Suprapubic skin (tissue), 4 donors: ENCODE data around the gene GJA3. TPM values are rescaled to one million over a fixed set of nuclear protein-coding genes. Genes with fewer than 3 reads are reported as not detected.
A peak's percentile ranks its signal among the peaks of the same experiment; 100 is the strongest.

Source experiments
- DNase-seq, 2 donors: peaks; one replicate each; pipeline ENCODE4 v3.0.0-alpha.2; 2019; ENCODE audit warnings: low spot score in 2 of 2
- H3K27ac ChIP-seq: fragments of 200-600 bp; sonication (generic); one replicate; pipeline ENCODE4 v1.5.1; 2019
- H3K27me3 ChIP-seq: fragments of 200-600 bp; sonication (generic); one replicate; pipeline ENCODE4 v1.5.1; 2019
- H3K36me3 ChIP-seq: fragments of 200-600 bp; sonication (generic); one replicate; pipeline ENCODE4 v1.5.1; 2019
- H3K4me1 ChIP-seq: fragments of 200-600 bp; sonication (generic); one replicate; pipeline ENCODE4 v1.5.1; 2019
- H3K4me3 ChIP-seq: fragments of 200-600 bp; sonication (generic); one replicate; pipeline ENCODE4 v1.5.1; 2019; ENCODE audit warnings: mild to moderate bottlenecking
- H3K9me3 ChIP-seq: fragments of 200-600 bp; sonication (generic); one replicate; pipeline ENCODE4 v1.5.1; 2019
- EP300 ChIP-seq: sonication (generic); formaldehyde crosslinking; IDR thresholded peaks from one replicate; pipeline ENCODE4 v1.6.1; 2017; ENCODE audit warnings: antibody characterized with exemption
- POLR2A ChIP-seq, 2 donors: fragments of 450-650 bp; IDR thresholded peaks; one replicate each; pipeline ENCODE4 v1.6.1; 2017; ENCODE audit warnings: antibody characterized with exemption in 2 of 2, mild to moderate bottlenecking in 2 of 2, moderate library complexity in 2 of 2
- POLR2AphosphoS5 ChIP-seq, 3 donors: sonication (generic); formaldehyde crosslinking; IDR thresholded peaks; one replicate each; pipeline ENCODE4 v1.6.1; 2017; ENCODE audit warnings: antibody characterized with exemption in 3 of 3
- WGBS: methylation state at CpG from one replicate; pipeline ENCODE4 v1.1.5; 2018; 5-methylcytosine and 5-hydroxymethylcytosine counted together
- total RNA-seq, 4 donors: library from RNA; depleted of rRNA; stranded (reverse); fragments of >200 nt; gene quantifications; one replicate each; pipeline ENCODE4 v1.1.0, GENCODE V29; 2016
- TF ChIP-seq, protein P1 (sequence below), 2 donors: fragments of 200-600 bp in 1 of 2; fragments of 450-650 bp in 1 of 2; sonication (generic) in 1 of 2; IDR thresholded peaks; one replicate each; pipeline ENCODE4 v1.5.1; 2016 to 2019; ENCODE audit warnings: antibody characterized with exemption in 2 of 2, mild to moderate bottlenecking in 1 of 2, moderate library complexity in 1 of 2

Gene GJA3
- total RNA-seq, 4 donors from 2014 or later: 0.25 to 0.94 (median 0.30) TPM; not detected in 1

DNA sequence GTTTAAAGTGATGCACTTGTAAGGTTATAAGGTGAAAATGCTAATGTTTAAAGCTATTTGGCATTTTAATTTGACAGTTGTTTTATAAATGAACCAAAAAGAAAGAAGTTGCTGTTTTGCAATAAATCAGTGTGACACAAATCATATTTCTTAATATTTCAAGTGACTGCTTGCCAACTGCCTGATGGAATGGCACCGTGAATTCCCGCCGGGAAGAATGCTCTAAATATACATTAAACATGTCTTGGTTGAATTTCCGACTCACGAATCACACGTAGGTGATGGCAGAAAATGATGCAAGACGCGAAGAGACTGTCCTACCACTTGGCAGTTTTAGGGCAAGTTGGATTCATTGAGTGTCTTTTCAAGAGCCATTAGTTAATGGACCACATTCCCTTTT lies 34.9 kb upstream of the GJA3 start:
- Histone ChIP-seq H3K27me3 (peaks cover 33% of the 10 kb centered on the region), H3K36me3 (no peaks in the 10 kb centered on the region)

DNA sequence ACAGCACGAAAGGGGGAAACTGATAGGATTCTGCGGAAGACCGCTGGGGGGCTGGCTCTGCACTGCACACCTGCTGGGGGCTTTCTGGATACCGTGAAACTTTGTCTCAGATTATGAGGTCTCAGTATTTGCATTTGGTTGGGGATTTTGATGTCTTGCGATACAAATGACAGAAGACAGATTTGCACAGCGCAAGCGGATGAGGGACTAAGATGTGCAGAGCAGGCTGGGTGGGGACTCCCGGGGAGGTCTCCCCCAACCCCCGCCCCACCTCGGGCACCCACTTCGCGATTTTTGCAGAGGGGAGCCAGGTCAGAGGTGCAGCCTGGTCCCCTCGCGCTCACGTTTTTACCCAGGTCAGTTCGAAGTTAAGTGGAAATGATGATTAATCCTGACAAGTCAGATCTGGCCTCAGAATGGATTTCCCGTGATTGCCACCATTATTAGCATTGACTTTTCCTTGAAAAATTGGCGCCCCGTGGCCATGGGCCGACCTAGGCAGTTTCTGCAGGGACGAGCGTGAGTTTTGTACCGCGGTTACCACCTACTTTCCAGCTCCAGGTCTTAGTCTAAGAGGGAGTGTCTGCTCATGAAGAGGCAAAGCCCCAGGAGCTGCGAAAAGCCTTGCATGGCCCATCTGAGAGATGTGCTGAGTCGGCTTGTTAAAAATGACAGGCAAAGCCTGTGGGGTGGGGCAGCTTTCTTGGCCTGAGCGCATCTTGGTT lies 33.2 kb upstream of the GJA3 start:
- H3K36me3 ChIP-seq: no peaks in the 10 kb centered on the region
- no peak for TF ChIP-seq POLR2AphosphoS5 (IDR thresholded peaks at IDR 0.05)
- TF ChIP-seq POLR2A (IDR thresholded peaks at IDR 0.05): no peak
- TF ChIP-seq, protein P1, sequence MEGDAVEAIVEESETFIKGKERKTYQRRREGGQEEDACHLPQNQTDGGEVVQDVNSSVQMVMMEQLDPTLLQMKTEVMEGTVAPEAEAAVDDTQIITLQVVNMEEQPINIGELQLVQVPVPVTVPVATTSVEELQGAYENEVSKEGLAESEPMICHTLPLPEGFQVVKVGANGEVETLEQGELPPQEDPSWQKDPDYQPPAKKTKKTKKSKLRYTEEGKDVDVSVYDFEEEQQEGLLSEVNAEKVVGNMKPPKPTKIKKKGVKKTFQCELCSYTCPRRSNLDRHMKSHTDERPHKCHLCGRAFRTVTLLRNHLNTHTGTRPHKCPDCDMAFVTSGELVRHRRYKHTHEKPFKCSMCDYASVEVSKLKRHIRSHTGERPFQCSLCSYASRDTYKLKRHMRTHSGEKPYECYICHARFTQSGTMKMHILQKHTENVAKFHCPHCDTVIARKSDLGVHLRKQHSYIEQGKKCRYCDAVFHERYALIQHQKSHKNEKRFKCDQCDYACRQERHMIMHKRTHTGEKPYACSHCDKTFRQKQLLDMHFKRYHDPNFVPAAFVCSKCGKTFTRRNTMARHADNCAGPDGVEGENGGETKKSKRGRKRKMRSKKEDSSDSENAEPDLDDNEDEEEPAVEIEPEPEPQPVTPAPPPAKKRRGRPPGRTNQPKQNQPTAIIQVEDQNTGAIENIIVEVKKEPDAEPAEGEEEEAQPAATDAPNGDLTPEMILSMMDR (IDR thresholded peaks at IDR 0.05): no peak
- no peak for TF ChIP-seq EP300
- peak overlapping the region; percentile 46 for H3K27ac ChIP-seq
- H3K4me3 ChIP-seq: peak overlapping the region; percentile 61
- peaks cover 33% of the 10 kb centered on the region for H3K27me3 ChIP-seq
- no peaks in the 10 kb centered on the region for H3K9me3 ChIP-seq
- DNase-seq: no peak
- H3K4me1 ChIP-seq: peaks cover 37% of the 10 kb centered on the region
- WGBS: 11% methylated on average over 17 of the region's 27 CpGs

More for the DNA sequence above, 34.9 kb upstream of the GJA3 start:
- Histone ChIP-seq H3K4me1 (peaks cover 37% of the 10 kb centered on the region), H3K27ac (no peak overlapping the region), H3K9me3 (no peaks in the 10 kb centered on the region), H3K4me3 (no peak overlapping the region)
- 44% methylated on average over 8 of the region's 8 CpGs for WGBS
- no peak for TF ChIP-seq EP300
- TF ChIP-seq, protein P1 (IDR thresholded peaks at IDR 0.05): no peak
- TF ChIP-seq POLR2AphosphoS5 (IDR thresholded peaks at IDR 0.05): no peak
- TF ChIP-seq POLR2A (IDR thresholded peaks at IDR 0.05): no peak
- DNase-seq: no peak

DNA sequence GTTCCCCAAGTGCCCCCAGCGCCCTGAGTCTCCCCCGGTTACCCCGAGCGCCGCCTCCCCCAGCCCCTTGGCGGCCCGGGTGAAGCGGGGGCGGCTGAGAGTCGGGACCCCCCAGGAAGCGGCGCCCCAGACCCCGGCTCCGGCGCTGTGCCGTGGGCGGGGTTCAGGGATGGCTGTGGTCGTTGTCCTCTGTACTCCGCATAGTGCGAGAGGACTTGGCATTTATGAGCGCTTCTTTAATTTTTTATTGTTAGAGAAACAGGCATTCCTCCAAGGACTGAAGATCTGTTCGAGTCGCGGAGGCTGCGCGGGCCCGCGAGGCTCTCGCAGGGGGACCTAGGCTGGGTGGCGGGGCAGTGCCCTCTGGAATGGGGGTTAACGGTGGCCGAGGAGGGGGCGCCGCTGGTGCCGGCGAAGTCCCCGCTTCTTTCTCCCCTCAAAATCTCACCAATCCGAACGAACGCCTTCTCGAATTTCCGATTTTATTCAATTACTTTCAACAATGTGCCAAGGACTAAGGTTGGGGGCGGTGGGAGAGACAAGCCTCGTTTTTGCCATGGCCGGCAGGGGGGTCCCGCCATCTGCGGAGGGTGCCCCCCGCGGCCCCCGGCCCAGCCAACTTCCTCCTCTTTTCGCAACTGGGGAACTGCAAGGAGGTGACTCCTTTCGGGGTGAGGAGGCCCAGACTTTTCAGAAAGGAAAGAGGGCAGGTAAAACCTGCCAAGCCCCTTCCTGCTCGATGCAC lies 32.5 kb upstream of the GJA3 start:
- peaks cover 37% of the 10 kb centered on the region for H3K4me1 ChIP-seq
- peaks cover 33% of the 10 kb centered on the region for H3K27me3 ChIP-seq
- H3K9me3 ChIP-seq: no peaks in the 10 kb centered on the region
- peak overlapping the region; percentile 46 for H3K27ac ChIP-seq
- TF ChIP-seq POLR2A (IDR thresholded peaks at IDR 0.05) (no peak), EP300 (no peak), POLR2AphosphoS5 (IDR thresholded peaks at IDR 0.05) (no peak)
- TF ChIP-seq, protein P1 (IDR thresholded peaks at IDR 0.05): no peak
- peak overlapping the region; percentile 61 for H3K4me3 ChIP-seq
- 3% methylated on average over 31 of the region's 53 CpGs for WGBS
- no peaks in the 10 kb centered on the region for H3K36me3 ChIP-seq
- no peak for DNase-seq

DNA sequence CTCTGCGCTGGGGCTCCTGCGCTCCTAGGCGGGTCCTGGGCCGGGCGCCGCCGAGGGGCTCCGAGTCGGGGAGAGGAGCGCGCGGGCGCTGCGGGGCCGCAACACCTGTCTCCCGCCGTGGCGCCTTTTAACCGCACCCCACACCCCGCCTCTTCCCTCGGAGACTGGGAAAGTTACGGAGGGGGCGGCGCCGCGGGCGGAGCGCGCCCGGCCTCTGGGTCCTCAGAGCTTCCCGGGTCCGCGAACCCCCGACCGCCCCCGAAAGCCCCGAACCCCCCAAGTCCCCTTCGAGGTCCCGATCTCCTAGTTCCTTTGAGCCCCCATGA lies 31.9 kb upstream of the GJA3 start, which contains the start of gene GJB2:
Gene GJB2 (minus strand): TSS at position 103 of the 326 bp plus-strand sequence. CDS start 3,357 bp downstream, outside the sequence.
- WGBS: no CpG with 5 or more reads among the region's 39 CpGs
- H3K27ac ChIP-seq: peak within 1 kb of the TSS; percentile 46

More for the DNA sequence above, 31.9 kb upstream of the GJA3 start, which contains the start of gene GJB2:
- H3K36me3 ChIP-seq: no peaks in the 10 kb centered on the region
- no peaks in the 10 kb centered on the region for H3K9me3 ChIP-seq
- H3K4me1 ChIP-seq: peaks cover 37% of the 10 kb centered on the region
- TF ChIP-seq, protein P1 (IDR thresholded peaks at IDR 0.05): no peak
- TF ChIP-seq POLR2A (IDR thresholded peaks at IDR 0.05) (no peak), POLR2AphosphoS5 (IDR thresholded peaks at IDR 0.05) (no peak), EP300 (no peak)
- H3K4me3 ChIP-seq: peak within 1 kb of the TSS; percentile 61
- peaks cover 33% of the 10 kb centered on the region for H3K27me3 ChIP-seq
- no peak for DNase-seq
